Endodermal cell (in vitro differentiated cells): Measurements from ENCODE around the gene IMMP2L. TPM values are rescaled to one million over a fixed set of nuclear protein-coding genes. Genes with fewer than 3 reads are reported as not detected.

ENCODE experiments used
- DNase-seq: peaks from one replicate; pipeline ENCODE4 v3.0.0-alpha.2; 2017
- H3K27ac ChIP-seq: 2 replicates; pipeline ENCODE4 v1.5.1; 2013; ENCODE audit warnings: mild to moderate bottlenecking, low read depth, low read length, moderate library complexity
- H3K27me3 ChIP-seq: 2 replicates; pipeline ENCODE4 v1.6.1; 2013; ENCODE audit warnings: mild to moderate bottlenecking, low read length, moderate library complexity; ENCODE audit not compliant: insufficient read depth, control insufficient read depth, poor library complexity, severe bottlenecking
- H3K36me3 ChIP-seq: 2 replicates; pipeline ENCODE4 v1.7.0; 2013; ENCODE audit warnings: mild to moderate bottlenecking, low read length, moderate library complexity; ENCODE audit not compliant: control insufficient read depth, insufficient read depth
- H3K4me1 ChIP-seq: one replicate; pipeline ENCODE4 v1.7.0; 2013; ENCODE audit warnings: low read length; ENCODE audit not compliant: control insufficient read depth, insufficient read depth
- H3K4me3 ChIP-seq: 2 replicates; pipeline ENCODE4 v1.5.1; 2013; ENCODE audit warnings: mild to moderate bottlenecking, low read length, moderate library complexity
- H3K9ac ChIP-seq: 2 replicates; pipeline ENCODE4 v1.6.1; 2013; ENCODE audit warnings: mild to moderate bottlenecking, low read length, moderate library complexity; ENCODE audit not compliant: poor library complexity, severe bottlenecking; ENCODE audit errors: extremely low read depth
- H3K9me3 ChIP-seq: 2 replicates; pipeline ENCODE4 v1.6.1; 2013; ENCODE audit warnings: mild to moderate bottlenecking, low read length, moderate library complexity; ENCODE audit not compliant: control insufficient read depth
- H3K27ac Mint-ChIP-seq: 2 replicates; pipeline ENCODE4 v1.8.0; 2020; ENCODE audit warnings: mixed read lengths
- H3K27me3 Mint-ChIP-seq: 2 replicates; pipeline ENCODE4 v1.8.0; 2021; ENCODE audit warnings: mild to moderate bottlenecking, mixed read lengths; ENCODE audit not compliant: insufficient read depth
- H3K36me3 Mint-ChIP-seq: 2 replicates; pipeline ENCODE4 v1.8.0; 2020; ENCODE audit warnings: low read depth, mixed read lengths
- H3K4me1 Mint-ChIP-seq: 2 replicates; pipeline ENCODE4 v1.8.0; 2020; ENCODE audit warnings: mixed read lengths
- H3K4me3 Mint-ChIP-seq: 2 replicates; pipeline ENCODE4 v1.8.0; 2020; ENCODE audit warnings: mild to moderate bottlenecking, moderate library complexity, mixed read lengths
- H3K9me3 Mint-ChIP-seq: 2 replicates; pipeline ENCODE4 v1.8.0; 2020; ENCODE audit warnings: mild to moderate bottlenecking, mixed read lengths
- CTCF ChIP-seq: fragments of 200-600 bp; sonication (generic); conservative IDR thresholded peaks from 2 replicates; pipeline ENCODE4 v1.5.0; 2021; ENCODE audit warnings: antibody characterized with exemption, mild to moderate bottlenecking
- WGBS, 2 experiments: methylation state at CpG; one replicate each; pipeline versions ENCODE4 v1.1.5 to v1.1.7; 2013; ENCODE audit warnings: missing lambda C conversion rate in 2 of 2, mixed read lengths in 1 of 2; ENCODE audit not compliant: insufficient coverage in 1 of 2, insufficient read length in 1 of 2; 5-methylcytosine and 5-hydroxymethylcytosine counted together
- total RNA-seq, 2 donors: library from RNA; stranded (reverse); fragmentation: NEBNext Ultra II Directional in 1 of 2; extraction: Animal tissue kit (Norgen Biotek cat#: 25700) in 1 of 2; gene quantifications; 2 replicates in 1 of 2; 3 replicates in 1 of 2; pipeline ENCODE4 v1.2.1, GENCODE V29; 2021

IMMP2L gene
- total RNA-seq, 2 donors from 2014 or later, result 17.7 to 19.4 TPM

- peaks cover 34% of the 10 kb centered on the region for H3K9me3 Mint-ChIP-seq
- H3K36me3 ChIP-seq, result no peaks in the 10 kb centered on the region
- no peak overlapping the region for H3K9ac ChIP-seq
- no peak overlapping the region for H3K27ac Mint-ChIP-seq
- no peaks in the 10 kb centered on the region for H3K27me3 Mint-ChIP-seq
- no peak for DNase-seq
- no peaks in the 10 kb centered on the region for H3K4me1 Mint-ChIP-seq
- no peak for TF ChIP-seq CTCF
- H3K9me3 ChIP-seq, result peaks cover 14% of the 10 kb centered on the region
- H3K27ac ChIP-seq, result no peak overlapping the region
- no peaks in the 10 kb centered on the region for H3K4me1 ChIP-seq
- no peak overlapping the region for H3K4me3 Mint-ChIP-seq
- H3K27me3 ChIP-seq, result no peaks in the 10 kb centered on the region
- H3K36me3 Mint-ChIP-seq, result peaks cover 10% of the 10 kb centered on the region
- no peak overlapping the region for H3K4me3 ChIP-seq
Measured at GRCh38 chr7:111059833-111060232, 502.5 kb downstream of the IMMP2L start.

- Mint-ChIP-seq H3K4me3 (no peak overlapping the region), H3K27ac (no peak overlapping the region), H3K27me3 (no peaks in the 10 kb centered on the region), H3K36me3 (no peaks in the 10 kb centered on the region), H3K9me3 (peaks cover 7% of the 10 kb centered on the region), H3K4me1 (peaks cover 16% of the 10 kb centered on the region)
- Histone ChIP-seq H3K36me3 (no peaks in the 10 kb centered on the region), H3K9me3 (no peaks in the 10 kb centered on the region), H3K9ac (no peak overlapping the region), H3K4me3 (no peak overlapping the region), H3K27ac (no peak overlapping the region), H3K27me3 (no peaks in the 10 kb centered on the region), H3K4me1 (peaks cover 4% of the 10 kb centered on the region)
- DNase-seq, result no peak
- 92 to 100% methylated on average over 3 of the region's 4 CpGs for WGBS, 2 experiments
- TF ChIP-seq CTCF, result no peak
Measured at GRCh38 chr7:111057066-111057465, 505.2 kb downstream of the IMMP2L start.

GRCh38 chr7:111056371-111056770, 505.9 kb downstream of the IMMP2L start:
- Mint-ChIP-seq H3K27ac (no peak overlapping the region), H3K9me3 (peaks cover under 1% of the 10 kb centered on the region), H3K4me1 (peaks cover 21% of the 10 kb centered on the region), H3K4me3 (no peak overlapping the region), H3K27me3 (no peaks in the 10 kb centered on the region), H3K36me3 (no peaks in the 10 kb centered on the region)
- no peaks in the 10 kb centered on the region for H3K36me3 ChIP-seq
- DNase-seq, result no peak
- H3K27ac ChIP-seq, result no peak overlapping the region
- 94% methylated on average over 2 of the region's 2 CpGs; no CpG with 5 or more reads in 1 of the 2 experiments for WGBS, 2 experiments
- peaks cover 9% of the 10 kb centered on the region for H3K4me1 ChIP-seq
- H3K27me3 ChIP-seq, result no peaks in the 10 kb centered on the region
- no peak overlapping the region for H3K4me3 ChIP-seq
- TF ChIP-seq CTCF, result no peak
- H3K9me3 ChIP-seq, result no peaks in the 10 kb centered on the region
- H3K9ac ChIP-seq, result no peak overlapping the region
